HepG2 (cell line): ENCODE measurements around the gene PIK3IP1. TPM values are rescaled to one million over a fixed set of nuclear protein-coding genes. Genes with fewer than 3 reads are reported as not detected.

Source experiments
- ARID2 ChIP-seq: sonication (generic); formaldehyde crosslinking; IDR thresholded peaks from 2 replicates; pipeline ENCODE4 v1.8.1; 2022; ENCODE audit warnings: mild to moderate bottlenecking, missing genetic modification reagents, borderline replicate concordance
- ARNTL ChIP-seq: sonication (generic); formaldehyde crosslinking; IDR thresholded peaks from 2 replicates; pipeline ENCODE4 v1.4.0; 2020; ENCODE audit warnings: mild to moderate bottlenecking, missing genetic modification reagents
- CENPBD1 ChIP-seq: sonication (generic); formaldehyde crosslinking; IDR thresholded peaks from 2 replicates; pipeline ENCODE4 v1.8.0; 2022; ENCODE audit warnings: missing genetic modification reagents, low read depth, mild to moderate bottlenecking, borderline replicate concordance
- CREM ChIP-seq, 2 experiments: sonication (generic) in 1 of 2; formaldehyde crosslinking in 1 of 2; IDR thresholded peaks; 2 replicates each; pipeline versions ENCODE4 v1.4.0 to v1.6.1; 2016 to 2020; ENCODE audit warnings: antibody characterized with exemption in 1 of 2, mild to moderate bottlenecking in 1 of 2, missing genetic modification reagents in 1 of 2
- EP300 ChIP-seq, 3 experiments: sonication (generic) in 1 of 3; formaldehyde crosslinking in 1 of 3; IDR thresholded peaks; 2 replicates each; pipeline versions ENCODE4 v1.5.1 to v1.6.1; 2011 to 2020; ENCODE audit warnings: low read depth in 2 of 3, low read length in 2 of 3, borderline replicate concordance in 1 of 3, improper control_type of control experiment in 1 of 3, mild to moderate bottlenecking in 1 of 3, missing genetic modification reagents in 1 of 3, moderate library complexity in 1 of 3
- ETV6 ChIP-seq: sonication (generic); formaldehyde crosslinking; conservative IDR thresholded peaks from 2 replicates; pipeline ENCODE4 v1.4.0; 2020; ENCODE audit warnings: missing genetic modification reagents
- GLI4 ChIP-seq: sonication (generic); formaldehyde crosslinking; IDR thresholded peaks from 2 replicates; pipeline ENCODE4 v1.5.1; 2020; ENCODE audit warnings: missing genetic modification reagents, mild to moderate bottlenecking, moderate library complexity, borderline replicate concordance
- GPN1 ChIP-seq: sonication (generic); formaldehyde crosslinking; IDR thresholded peaks from 2 replicates; pipeline ENCODE4 v1.5.1; 2020; ENCODE audit warnings: missing genetic modification reagents, borderline replicate concordance
- HNRNPL ChIP-seq: fragments of 200-400 bp; formaldehyde crosslinking; IDR thresholded peaks from 2 replicates; pipeline ENCODE4 v1.6.1; 2017; ENCODE audit warnings: mild to moderate bottlenecking, low read depth, low read length
- KAT7 ChIP-seq: IDR thresholded peaks from 2 replicates; pipeline ENCODE4 v1.6.1; 2018; ENCODE audit warnings: borderline replicate concordance, missing compliant biosample characterization
- MYC ChIP-seq: sonication (generic); formaldehyde crosslinking; IDR thresholded peaks from 2 replicates; pipeline ENCODE4 v1.9.0; 2021; ENCODE audit warnings: missing genetic modification reagents, borderline replicate concordance
- RAD51 ChIP-seq: fragments of 450-650 bp; IDR thresholded peaks from 2 replicates; pipeline ENCODE4 v1.6.1; 2016; ENCODE audit warnings: borderline replicate concordance
- RBFOX2 ChIP-seq: fragments of 200-400 bp; formaldehyde crosslinking; IDR thresholded peaks from 2 replicates; pipeline ENCODE4 v1.6.1; 2017; ENCODE audit warnings: low read depth, mild to moderate bottlenecking, low read length
- SCMH1 ChIP-seq: sonication (generic); formaldehyde crosslinking; IDR thresholded peaks from 2 replicates; pipeline ENCODE4 v1.9.0; 2021; ENCODE audit warnings: missing genetic modification reagents, mild to moderate bottlenecking, borderline replicate concordance
- TBX2 ChIP-seq: sonication (generic); formaldehyde crosslinking; IDR thresholded peaks from 2 replicates; pipeline ENCODE4 v1.5.0; 2020; ENCODE audit warnings: missing genetic modification reagents, mild to moderate bottlenecking, borderline replicate concordance
- ZFP36 ChIP-seq: fragments of 150-350 bp; IDR thresholded peaks from 2 replicates; pipeline ENCODE4 v1.6.1; 2018; ENCODE audit warnings: borderline replicate concordance, low read length, low read depth; ENCODE audit not compliant: partially characterized antibody
- ZNF142 ChIP-seq: sonication (generic); formaldehyde crosslinking; IDR thresholded peaks from 2 replicates; pipeline ENCODE4 v1.4.0; 2020; ENCODE audit warnings: missing genetic modification reagents
- ZNF572 ChIP-seq: sonication (generic); formaldehyde crosslinking; IDR thresholded peaks from 2 replicates; pipeline ENCODE4 v1.5.1; 2020; ENCODE audit warnings: mild to moderate bottlenecking, missing genetic modification reagents
- ZNF598 ChIP-seq: sonication (generic); formaldehyde crosslinking; IDR thresholded peaks from 2 replicates; pipeline ENCODE4 v1.5.1; 2020; ENCODE audit warnings: mild to moderate bottlenecking, missing genetic modification reagents, borderline replicate concordance
- ZNF724P ChIP-seq: sonication (generic); formaldehyde crosslinking; IDR thresholded peaks from 2 replicates; pipeline ENCODE4 v1.8.0; 2022; ENCODE audit warnings: missing genetic modification reagents, borderline replicate concordance
- ZNF800 ChIP-seq: sonication (generic); formaldehyde crosslinking; IDR thresholded peaks from 2 replicates; pipeline ENCODE4 v1.4.0; 2020; ENCODE audit warnings: missing genetic modification reagents
- polyA plus RNA-seq, 8 experiments: library from polyadenylated mRNA; depleted of rRNA in 3 of 8; stranded (reverse) in 7 of 8; unstranded in 1 of 8; fragments of >200 nt; fragmentation: Illumina TruSeq in 4 of 8; extraction: Trizol in 4 of 8; gene quantifications; 2 replicates each; pipeline versions ENCODE4 v1.2.1 to v1.2.3, GENCODE V29; 2011 to 2016; ENCODE audit warnings: low read depth in 4 of 8, missing spikeins in 1 of 8, mixed read lengths in 1 of 8; ENCODE audit not compliant: insufficient read depth in 1 of 8
- total RNA-seq, 5 experiments: library from RNA; depleted of rRNA; stranded (reverse); fragments of >200 nt; fragmentation: Illumina TruSeq; extraction: Trizol; gene quantifications; 2 replicates each; pipeline ENCODE4 v1.2.3, GENCODE V29; 2016; ENCODE audit warnings: low read depth in 1 of 5

Gene PIK3IP1
- total and polyA plus RNA-seq, 2 of the 13 experiments (the other 11 are each of a cell fraction or from before 2014, with no cell fraction given): 1.3 to 2.5 TPM

- no peak for TF ChIP-seq EP300 (IDR thresholded peaks at IDR 0.05; ENCODE audit: low read depth in 2 of 2, low read length in 2 of 2)
- no peak for TF ChIP-seq EP300 (CRISPR knock-in tag; IDR thresholded peaks at IDR 0.05; ENCODE audit: borderline replicate concordance)
- peak; percentile 57; the same call in 1 of the 2 replicates for TF ChIP-seq ZNF800
- no peak for TF ChIP-seq CENPBD1 (CRISPR knock-in tag)
- TF ChIP-seq ARNTL: no peak; the same call in none of the 2 replicates
- TF ChIP-seq ARID2 (CRISPR knock-in tag): 0 out of 2 replicates have a peak, but pooled peaks have one; percentile 64
- TF ChIP-seq ZNF142 (CRISPR knock-in tag): no peak
- no peak for TF ChIP-seq ZFP36
- TF ChIP-seq MYC: no peak; the same call in 1 of the 2 replicates
- TF ChIP-seq ZNF598 (CRISPR knock-in tag): no peak
- no peak for TF ChIP-seq SCMH1 (CRISPR knock-in tag)
- no peak for TF ChIP-seq ETV6 (CRISPR knock-in tag)
- no peak for TF ChIP-seq GPN1
- no peak for TF ChIP-seq CREM (IDR thresholded peaks at IDR 0.05)
- TF ChIP-seq CREM (CRISPR knock-in tag; IDR thresholded peaks at IDR 0.05): no peak
- TF ChIP-seq ZNF724P: no peak
- no peak for TF ChIP-seq RBFOX2
- no peak for TF ChIP-seq ZNF572 (CRISPR knock-in tag)
- TF ChIP-seq TBX2: no peak
- TF ChIP-seq HNRNPL: no peak
- TF ChIP-seq RAD51: no peak
- no peak for TF ChIP-seq KAT7 (CRISPR knock-in tag)
- no peak for TF ChIP-seq GLI4 (CRISPR knock-in tag)
These were observed at the start of gene PIK3IP1 (continued) for GRCh38 chr22:31292236-31292989.
